IMR-90 (cell line): ENCODE measurements around the gene HCFC1. TPM values are rescaled to one million over a fixed set of nuclear protein-coding genes. Genes with fewer than 3 reads are reported as not detected.
A peak's percentile ranks its signal among the peaks of the same experiment; 100 is the strongest.

Experiments used
- ATAC-seq: fragments of 200-7000 bp; cut with Tn5 transposase; 2 replicates; pipeline ENCODE4 v1.9.1; 2020; ENCODE audit warnings: low read depth, mild to moderate bottlenecking, moderate library complexity
- BruUV-seq: library from RNA; stranded (reverse); fragments of 400-500 nt; replicated peaks from 2 replicates; lab custom pipeline; 2021; lab: Mats Ljungman, UMichigan
- CTCF ChIA-PET: fragments of 300-600 bp; formaldehyde crosslinking; extraction: SDS; loops from one replicate; lab custom pipeline; 2021; ENCODE audit warnings: antibody characterized with exemption; lab: Yijun Ruan, JAX
- POLR2A ChIA-PET: fragments of 300-600 bp; sonication (Branson Sonifier 250); formaldehyde crosslinking; loops from one replicate; lab custom pipeline; 2022; ENCODE audit warnings: antibody characterized with exemption; ENCODE audit not compliant: unreplicated experiment; lab: Charles Lee
- DNase-seq: peaks from one replicate; pipeline ENCODE4 v3.0.0; 2013
- H2AFZ ChIP-seq: replicated peaks from 2 replicates; pipeline ENCODE3; 2013; ENCODE audit warnings: low read length, mild to moderate bottlenecking; ENCODE audit not compliant: poor library complexity
- H2AK5ac ChIP-seq: 2 replicates; pipeline ENCODE4 v1.6.1; 2013; ENCODE audit warnings: low read depth, low read length, inconsistent platforms
- H2AK9ac ChIP-seq: replicated peaks from 2 replicates; pipeline ENCODE3; 2013; ENCODE audit warnings: mild to moderate bottlenecking, low read depth, low read length, moderate library complexity; ENCODE audit not compliant: poor library complexity
- H2BK120ac ChIP-seq: 2 replicates; pipeline ENCODE4 v1.6.1; 2013; ENCODE audit warnings: low read depth, low read length, inconsistent platforms
- H2BK15ac ChIP-seq: 3 replicates; pipeline ENCODE4 v1.6.1; 2013; ENCODE audit warnings: low read depth, low read length, inconsistent platforms
- H2BK20ac ChIP-seq: 2 replicates; pipeline ENCODE4 v1.6.1; 2013; ENCODE audit warnings: low read depth, mild to moderate bottlenecking, inconsistent platforms, low read length, moderate library complexity
- H2BK5ac ChIP-seq: 2 replicates; pipeline ENCODE4 v1.6.1; 2013; ENCODE audit warnings: mild to moderate bottlenecking, low read depth, low read length, inconsistent platforms; ENCODE audit not compliant: poor library complexity, severe bottlenecking
- H3K14ac ChIP-seq: replicated peaks from 2 replicates; pipeline ENCODE4 v1.6.1; 2013; ENCODE audit warnings: low read depth, low read length, inconsistent platforms
- H3K18ac ChIP-seq: 2 replicates; pipeline ENCODE4 v1.6.1; 2013; ENCODE audit warnings: low read depth, low read length, control low read depth
- H3K23ac ChIP-seq: 2 replicates; pipeline ENCODE4 v1.6.1; 2013; ENCODE audit warnings: low read depth, low read length, inconsistent platforms
- H3K27ac ChIP-seq: 2 replicates; pipeline ENCODE4 v1.5.1; 2013; ENCODE audit warnings: mild to moderate bottlenecking, control low read depth, low read length; ENCODE audit not compliant: insufficient read depth
- H3K27me3 ChIP-seq: 2 replicates; pipeline ENCODE4 v1.6.1; 2013; ENCODE audit warnings: low read length; ENCODE audit not compliant: control insufficient read depth, insufficient read depth
- H3K36me3 ChIP-seq: 2 replicates; pipeline ENCODE4 v1.6.1; 2013; ENCODE audit warnings: low read length, mixed read lengths; ENCODE audit not compliant: control insufficient read depth, insufficient read depth
- H3K4ac ChIP-seq: 2 replicates; pipeline ENCODE4 v1.6.1; 2013; ENCODE audit warnings: low read depth, low read length, inconsistent platforms
- H3K4me1 ChIP-seq: 2 replicates; pipeline ENCODE4 v1.6.1; 2013; ENCODE audit warnings: low read length, mixed read lengths; ENCODE audit not compliant: control insufficient read depth, insufficient read depth
- H3K4me2 ChIP-seq: 2 replicates; pipeline ENCODE4 v1.6.1; 2013; ENCODE audit warnings: low read depth, mild to moderate bottlenecking, control low read depth, low read length, moderate library complexity
- H3K4me3 ChIP-seq: 2 replicates; pipeline ENCODE4 v1.5.1; 2013; ENCODE audit warnings: low read depth, mild to moderate bottlenecking, control low read depth, low read length, moderate library complexity; ENCODE audit not compliant: insufficient read depth
- H3K56ac ChIP-seq: 2 replicates; pipeline ENCODE4 v1.6.1; 2013; ENCODE audit warnings: low read length, inconsistent platforms; ENCODE audit not compliant: insufficient read depth; ENCODE audit errors: extremely low read depth
- H3K79me1 ChIP-seq, 2 experiments: 2 replicates each; pipeline ENCODE4 v1.6.1; 2013; ENCODE audit warnings: low read length in 2 of 2, inconsistent platforms in 1 of 2, low read depth in 1 of 2
- H3K9ac ChIP-seq: 2 replicates; pipeline ENCODE4 v1.6.1; 2013; ENCODE audit warnings: low read depth, low read length, control low read depth
- H3K9me1 ChIP-seq: 2 replicates; pipeline ENCODE4 v1.6.1; 2013; ENCODE audit warnings: low read length, inconsistent platforms; ENCODE audit not compliant: insufficient read depth
- H3K9me3 ChIP-seq: 2 replicates; pipeline ENCODE4 v1.6.1; 2013; ENCODE audit warnings: low read length; ENCODE audit not compliant: control insufficient read depth, insufficient read depth
- H4K20me1 ChIP-seq: 2 replicates; pipeline ENCODE4 v1.6.1; 2013; ENCODE audit warnings: low read length, inconsistent platforms; ENCODE audit not compliant: insufficient read depth
- H4K5ac ChIP-seq: 2 replicates; pipeline ENCODE4 v1.6.1; 2013; ENCODE audit warnings: mild to moderate bottlenecking, low read depth, low read length, control low read depth
- H4K8ac ChIP-seq, 2 experiments: 2 replicates each; pipeline ENCODE4 v1.6.1; 2013; ENCODE audit warnings: low read depth in 2 of 2, low read length in 2 of 2, control low read depth in 1 of 2, inconsistent platforms in 1 of 2
- H4K91ac ChIP-seq: 2 replicates; pipeline ENCODE4 v1.6.1; 2013; ENCODE audit warnings: low read depth, low read length, inconsistent platforms; ENCODE audit not compliant: insufficient read depth
- MXI1 ChIP-seq: IDR thresholded peaks from 2 replicates; pipeline ENCODE4 v1.6.1; 2012; ENCODE audit warnings: low read depth, mild to moderate bottlenecking, low read length, moderate library complexity, borderline replicate concordance
- NFE2L2 ChIP-seq: fragments of 150-350 bp; IDR thresholded peaks from 2 replicates; pipeline ENCODE4 v1.6.1; 2016; ENCODE audit warnings: low read depth, mild to moderate bottlenecking, low read length
- RCOR1 ChIP-seq: IDR thresholded peaks from 2 replicates; pipeline ENCODE4 v1.6.1; 2012; ENCODE audit warnings: mild to moderate bottlenecking, low read length, improper control_type of control experiment; ENCODE audit not compliant: insufficient replicate concordance
- WGBS, 2 experiments: methylation state at CpG; one replicate each; pipeline versions ENCODE4 v1.1.5 to v1.1.7; 2013; ENCODE audit warnings: missing lambda C conversion rate in 2 of 2; ENCODE audit not compliant: insufficient read length in 1 of 2; ENCODE audit errors: extremely low coverage in 2 of 2; 5-methylcytosine and 5-hydroxymethylcytosine counted together
- dilution Hi-C: fragments of 300-500 bp; cut with HindIII; formaldehyde crosslinking; loops from one replicate; pipeline ENCODE4 v1.14.3; 2018; ENCODE audit warnings: low sequenced_read_pairs; ENCODE audit not compliant: unreplicated experiment
- in situ Hi-C: fragments of 300-500 bp; cut with MboI; formaldehyde crosslinking; loops from 3 replicates; pipeline ENCODE4 v1.14.3; 2019; ENCODE audit warnings: low sequenced_read_pairs, inconsistent platforms, mixed read lengths
- intact Hi-C: fragments of 100-400 bp; cut with micrococcal nuclease; formaldehyde crosslinking; loops from 2 replicates; pipeline ENCODE4 v1.10.0; 2022
- polyA plus RNA-seq, 3 experiments: library from polyadenylated mRNA; depleted of rRNA; stranded (reverse); fragments of >200 nt; gene quantifications; 2 replicates each; pipeline ENCODE4 v1.2.3, GENCODE V29; 2012; ENCODE audit warnings: low replicate concordance in 1 of 3
- total RNA-seq: library from RNA; depleted of rRNA; stranded (reverse); fragments of >200 nt; gene quantifications from 2 replicates; pipeline ENCODE4 v1.2.3, GENCODE V29; 2012
- TF ChIP-seq, protein P1 (sequence below): conservative IDR thresholded peaks from 2 replicates; pipeline ENCODE4 v1.5.1; 2012; ENCODE audit warnings: mild to moderate bottlenecking, low read depth, low read length, improper control_type of control experiment

Gene HCFC1
- total and polyA plus RNA-seq, 2 of the 4 experiments (the other 2 are of a cell fraction), result 3.2 to 17.6 TPM

- Histone ChIP-seq H2BK5ac (no peak overlapping the region), H3K4ac (peak overlapping the region; percentile 83), H3K79me1 (peaks cover 4 to 9% of the 10 kb centered on the region in 2 experiments; a peak in 2 of 4 replicates), H3K23ac (peak overlapping the region; percentile 78), H2BK15ac (no peak overlapping the region), H4K8ac (no peak overlapping the region; a peak in 2 of 4 replicates), H4K5ac (no peak overlapping the region), H3K56ac (0 out of 2 replicates have a peak overlapping the region, but pooled peaks have one; percentile 10), H2BK120ac (no peak overlapping the region), H3K4me3 (peak overlapping the region; percentile 97), H2AK9ac (peak overlapping the region; percentile 96), H3K18ac (no peak overlapping the region), H3K4me1 (peaks cover 2% of the 10 kb centered on the region; the same call in 1 of the 2 replicates), H3K4me2 (peak overlapping the region; percentile 93), H3K27ac (peak overlapping the region; percentile 46), H4K20me1 (peaks cover 20% of the 10 kb centered on the region), H2BK20ac (no peak overlapping the region), H3K27me3 (no peaks in the 10 kb centered on the region; the same call in 1 of the 2 replicates), H3K9me3 (no peaks in the 10 kb centered on the region), H4K91ac (no peak overlapping the region; the same call in 1 of the 2 replicates), H3K14ac (peak overlapping the region; percentile 87), H3K36me3 (peaks cover 22% of the 10 kb centered on the region), H2AK5ac (peak overlapping the region; percentile 82), H3K9ac (peak overlapping the region; percentile 79), H3K9me1 (no peaks in the 10 kb centered on the region), H2AFZ (peak overlapping the region; percentile 93)
- CTCF ChIA-PET, result interaction anchor here (1.2 to 1.6 kb wide), 2 partner anchors 11 to 13 kb away, joined by 4 to 7 read pairs; no protein-coding TSS in a partner anchor
- peak; percentile 13 for ATAC-seq
- 31% methylated on average over 19 of the region's 33 CpGs; no CpG with 5 or more reads in 1 of the 2 experiments for WGBS, 2 experiments
- no peak for DNase-seq
- POLR2A ChIA-PET, result no interaction called here
- in situ Hi-C loops (no loop called here), intact Hi-C loops (no loop called here), dilution Hi-C loops (no loop called here)
- no TSS peak for BruUV-seq
- TF ChIP-seq MXI1 (no peak), NFE2L2 (no peak), RCOR1 (no peak)
- TF ChIP-seq, protein P1, sequence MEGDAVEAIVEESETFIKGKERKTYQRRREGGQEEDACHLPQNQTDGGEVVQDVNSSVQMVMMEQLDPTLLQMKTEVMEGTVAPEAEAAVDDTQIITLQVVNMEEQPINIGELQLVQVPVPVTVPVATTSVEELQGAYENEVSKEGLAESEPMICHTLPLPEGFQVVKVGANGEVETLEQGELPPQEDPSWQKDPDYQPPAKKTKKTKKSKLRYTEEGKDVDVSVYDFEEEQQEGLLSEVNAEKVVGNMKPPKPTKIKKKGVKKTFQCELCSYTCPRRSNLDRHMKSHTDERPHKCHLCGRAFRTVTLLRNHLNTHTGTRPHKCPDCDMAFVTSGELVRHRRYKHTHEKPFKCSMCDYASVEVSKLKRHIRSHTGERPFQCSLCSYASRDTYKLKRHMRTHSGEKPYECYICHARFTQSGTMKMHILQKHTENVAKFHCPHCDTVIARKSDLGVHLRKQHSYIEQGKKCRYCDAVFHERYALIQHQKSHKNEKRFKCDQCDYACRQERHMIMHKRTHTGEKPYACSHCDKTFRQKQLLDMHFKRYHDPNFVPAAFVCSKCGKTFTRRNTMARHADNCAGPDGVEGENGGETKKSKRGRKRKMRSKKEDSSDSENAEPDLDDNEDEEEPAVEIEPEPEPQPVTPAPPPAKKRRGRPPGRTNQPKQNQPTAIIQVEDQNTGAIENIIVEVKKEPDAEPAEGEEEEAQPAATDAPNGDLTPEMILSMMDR, result no peak
These were observed 37.4 kb downstream of the HCFC1 start for GRCh38 chrX:153934148-153934761.
